GM19023 (cell line): Measurements from ENCODE around the gene NFAM1.

Experiments used
- ATAC-seq: cut with Tn5 transposase; IDR thresholded peaks from one replicate; pipeline ENCODE4 v1.9.1; 2021; ENCODE audit warnings: mild to moderate bottlenecking, moderate library complexity; ENCODE audit not compliant: unreplicated experiment

NFAM1 gene

DNA sequence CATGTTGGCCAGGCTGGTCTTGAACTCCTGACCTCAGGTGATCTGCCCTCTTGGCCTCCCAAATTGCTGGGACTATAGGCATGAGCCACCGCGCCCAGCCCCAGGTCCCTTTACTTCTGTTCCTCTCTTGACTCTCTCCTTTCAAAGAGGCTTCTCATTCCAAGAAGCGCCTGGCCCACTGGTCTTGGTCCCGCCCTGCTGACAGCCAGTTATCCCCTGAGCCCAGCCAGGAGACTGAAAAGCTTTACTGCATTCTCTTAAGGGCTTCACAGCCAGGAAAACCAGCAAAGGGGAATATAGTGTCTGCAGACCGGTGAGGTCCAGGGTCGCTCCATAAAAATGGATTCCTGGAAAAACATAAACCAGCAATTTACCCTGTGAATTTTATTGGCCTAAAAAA is 68.3 kb downstream of the NFAM1 start:
- no peak for ATAC-seq

DNA sequence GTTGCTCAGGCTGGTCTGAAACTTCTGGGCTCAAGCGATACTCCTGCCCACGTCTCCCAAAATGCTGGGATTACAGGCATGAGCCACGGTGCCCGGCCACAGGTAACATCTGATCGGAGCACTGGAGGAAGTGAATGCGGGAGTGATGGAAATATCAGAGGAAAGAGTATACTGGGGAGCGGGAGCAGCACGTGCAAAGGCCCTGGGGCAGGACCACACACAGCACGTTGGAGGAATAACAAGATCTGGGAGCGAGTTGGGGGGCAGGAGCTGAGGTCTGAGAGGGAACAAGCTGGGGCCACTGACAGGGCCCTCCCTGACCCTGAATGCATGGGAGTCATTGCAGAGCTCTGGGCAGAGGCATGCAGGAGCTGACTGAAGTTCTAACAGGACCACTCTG is 70.7 kb downstream of the NFAM1 start:
- no peak for ATAC-seq

DNA sequence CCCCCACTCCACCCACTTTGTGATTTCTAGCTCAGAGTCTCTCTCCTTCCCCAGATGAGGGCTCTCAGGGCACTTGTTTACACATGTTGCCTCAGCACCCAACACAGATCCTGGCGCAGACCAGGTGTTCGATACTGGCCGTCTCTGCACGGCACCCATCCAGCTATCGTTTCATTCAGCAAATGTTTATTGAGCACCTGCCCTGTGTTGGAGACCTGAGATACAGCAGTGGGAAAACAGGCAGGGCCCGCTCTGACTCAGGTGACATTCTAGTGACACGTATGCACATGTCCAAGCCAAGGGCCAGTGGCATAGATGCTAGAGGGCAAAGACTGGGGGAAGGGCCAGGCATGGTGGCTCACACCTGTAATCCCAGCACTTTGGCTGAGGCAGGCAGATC is 71.9 kb downstream of the NFAM1 start:
- ATAC-seq = no peak

DNA sequence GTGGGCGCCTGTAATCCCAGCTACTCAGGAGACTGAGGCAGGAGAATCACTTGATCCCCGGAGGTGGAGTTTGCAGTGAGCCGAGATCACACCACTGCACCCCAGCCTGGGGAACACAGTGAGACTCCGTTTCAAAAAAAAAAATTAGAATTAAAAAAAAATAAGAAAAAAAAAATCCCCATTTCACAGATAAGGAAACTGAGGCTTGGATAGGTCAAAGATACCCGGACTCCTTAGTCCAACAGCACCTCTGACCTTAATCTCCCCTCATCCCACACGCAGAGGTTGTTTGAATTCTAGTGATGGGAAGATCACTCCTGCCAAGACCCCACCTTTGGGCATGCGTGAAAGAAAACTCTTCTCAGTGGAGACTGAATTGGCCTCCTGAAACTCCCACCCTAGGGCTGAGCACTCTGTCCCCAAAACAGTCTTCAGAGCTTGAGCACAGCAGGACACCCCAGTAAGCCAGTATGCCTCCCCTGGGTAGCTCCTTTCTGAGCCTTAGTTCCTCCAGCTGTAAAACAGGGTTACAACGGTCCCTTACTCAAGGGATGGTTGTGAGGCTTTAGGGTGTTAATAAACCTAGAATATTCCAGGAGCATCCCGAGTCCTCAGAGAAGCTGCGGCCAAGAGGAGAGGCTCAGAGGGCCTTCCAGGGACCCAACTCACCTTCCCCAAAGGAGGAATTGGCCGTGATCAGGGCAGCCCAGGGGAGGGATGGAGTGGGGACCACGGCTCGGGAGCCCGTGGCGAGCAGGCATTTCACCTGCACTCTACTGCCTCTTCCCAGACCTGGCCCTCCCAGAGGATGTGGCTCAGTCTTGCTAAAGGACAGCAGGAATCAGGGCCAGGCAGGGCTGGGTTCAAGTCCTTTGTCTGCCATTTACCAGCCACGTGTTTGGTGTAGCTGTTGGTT is 73.3 kb downstream of the NFAM1 start:
- no peak for ATAC-seq

DNA sequence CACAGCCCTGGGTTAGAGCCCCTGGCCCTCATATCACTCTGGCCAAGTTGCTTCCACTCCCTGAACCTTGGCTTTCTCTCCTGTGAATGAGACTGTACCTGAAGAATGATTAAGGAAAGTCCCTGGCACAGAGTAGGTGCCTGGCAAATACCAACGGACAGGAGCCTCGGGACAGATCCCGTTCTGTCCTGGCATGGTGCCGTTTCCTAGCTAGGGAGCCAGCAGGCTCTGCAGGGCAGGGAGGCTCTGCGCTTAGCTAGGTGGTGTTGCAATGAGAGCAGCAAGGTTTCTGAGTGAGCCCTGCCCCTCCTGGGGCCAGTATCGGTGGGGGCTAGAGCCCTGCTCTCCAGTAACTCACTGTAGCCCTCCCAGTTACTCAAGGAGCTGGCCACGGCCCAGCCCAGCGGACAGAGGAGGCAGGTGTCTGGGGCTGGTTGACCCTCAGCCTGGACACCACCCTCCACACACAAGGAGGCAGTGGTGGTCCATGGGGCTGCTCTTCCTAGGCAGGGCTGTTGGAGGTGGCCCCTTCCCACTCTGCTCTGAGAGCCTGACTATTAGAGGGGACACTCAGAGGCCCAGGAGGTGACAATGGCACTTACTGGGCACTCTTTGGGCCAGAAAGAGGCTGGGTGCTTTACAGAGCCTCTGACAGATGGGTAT is 74.4 kb downstream of the NFAM1 start:
- no peak for ATAC-seq

DNA sequence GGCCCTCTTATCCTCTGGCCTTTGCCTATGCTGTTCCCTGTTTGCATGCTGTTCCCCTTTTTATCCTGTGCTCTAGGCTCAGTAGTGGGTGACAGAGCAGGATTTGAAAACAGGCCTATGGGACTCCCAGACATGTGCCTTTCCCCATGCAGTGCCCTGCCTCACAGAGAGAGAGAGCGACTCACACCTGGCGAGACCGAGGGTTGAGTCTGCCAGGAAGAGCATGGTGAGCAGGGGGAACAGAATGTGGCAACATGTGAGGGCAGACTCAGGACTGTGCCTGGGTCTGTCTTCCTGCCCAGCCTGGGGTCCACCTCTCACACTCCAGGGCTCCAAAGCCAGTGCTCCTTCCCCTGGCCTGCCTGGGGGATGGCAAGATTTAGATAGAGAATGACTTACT is 75.0 kb downstream of the NFAM1 start:
- no peak for ATAC-seq

DNA sequence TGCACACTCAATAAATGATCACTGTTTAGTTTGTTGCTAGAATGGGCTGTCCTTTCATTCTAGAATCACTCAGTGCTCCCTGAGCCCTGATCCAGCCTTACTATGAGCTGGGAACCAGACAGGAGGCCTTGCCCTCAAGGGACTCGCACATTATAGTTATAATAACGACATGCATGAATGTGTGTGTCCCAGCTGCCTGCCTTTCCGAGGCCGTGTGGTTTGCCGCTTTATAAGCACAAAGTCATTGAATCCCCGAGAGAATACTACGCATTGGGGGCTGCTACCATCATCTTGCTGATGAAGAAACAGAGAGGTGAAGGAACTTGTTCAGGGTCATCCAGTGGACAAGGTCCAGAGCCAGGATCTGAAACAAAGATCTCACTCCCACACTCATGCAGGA is 75.7 kb downstream of the NFAM1 start:
- no peak for ATAC-seq

DNA sequence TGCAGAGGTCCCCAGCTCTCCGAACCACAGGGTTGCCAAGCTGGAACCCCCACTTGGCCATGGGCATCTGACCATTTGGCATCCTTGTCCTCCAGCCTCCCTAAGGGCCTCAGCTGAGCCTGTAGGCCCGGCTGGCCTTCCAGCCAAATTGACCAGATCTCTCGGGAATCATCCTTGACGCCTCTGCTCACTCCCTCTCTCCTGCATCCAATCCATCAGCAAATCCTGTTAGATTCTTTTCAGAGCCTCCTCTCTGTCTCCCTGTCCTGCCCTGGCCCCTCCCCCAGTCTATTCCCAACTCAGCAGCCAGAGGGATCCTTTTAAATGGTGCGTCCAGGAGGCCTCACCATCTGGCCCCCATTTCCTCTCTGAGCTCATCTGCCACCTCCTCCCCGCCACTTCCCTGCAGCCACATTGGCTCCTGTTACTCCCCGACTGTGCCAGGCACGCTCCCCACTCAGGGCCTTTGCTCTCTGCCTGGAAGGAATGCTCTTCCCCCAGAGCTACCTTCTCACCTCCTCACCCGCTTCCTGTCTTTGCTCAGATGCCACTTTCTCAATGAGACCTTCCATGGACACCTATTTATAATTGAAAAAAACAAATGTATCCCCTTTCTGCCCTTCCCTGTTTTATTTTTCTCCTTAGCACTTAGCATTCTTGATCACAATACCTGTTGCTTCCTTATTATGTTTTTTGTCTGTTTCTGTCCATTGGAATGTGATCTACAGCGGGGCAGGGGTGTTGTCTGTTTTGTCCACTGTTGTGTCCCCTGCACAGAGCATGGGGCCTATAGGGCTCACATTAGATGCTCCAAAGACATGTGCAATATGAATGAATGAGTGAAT is 78.1 kb downstream of the NFAM1 start:
- ATAC-seq = no peak

DNA sequence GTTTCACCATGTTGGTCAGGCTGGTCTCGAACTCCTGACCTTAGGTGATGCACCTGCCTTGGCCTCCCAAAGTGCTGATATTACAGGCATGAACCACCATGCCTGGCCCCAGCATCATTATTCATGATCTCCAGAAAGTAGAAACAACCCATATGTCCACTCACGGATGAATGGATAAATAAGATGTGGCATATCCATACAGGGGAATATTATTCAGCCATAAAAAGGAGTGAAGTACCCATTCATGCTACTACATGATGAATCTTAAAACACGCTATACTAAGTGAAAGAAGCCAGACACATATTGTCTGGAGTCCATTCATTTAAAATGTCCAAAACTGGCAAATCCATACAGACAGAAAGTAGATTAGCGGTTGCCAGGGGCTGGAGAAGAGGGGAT is 81.8 kb downstream of the NFAM1 start:
- no peak for ATAC-seq

DNA sequence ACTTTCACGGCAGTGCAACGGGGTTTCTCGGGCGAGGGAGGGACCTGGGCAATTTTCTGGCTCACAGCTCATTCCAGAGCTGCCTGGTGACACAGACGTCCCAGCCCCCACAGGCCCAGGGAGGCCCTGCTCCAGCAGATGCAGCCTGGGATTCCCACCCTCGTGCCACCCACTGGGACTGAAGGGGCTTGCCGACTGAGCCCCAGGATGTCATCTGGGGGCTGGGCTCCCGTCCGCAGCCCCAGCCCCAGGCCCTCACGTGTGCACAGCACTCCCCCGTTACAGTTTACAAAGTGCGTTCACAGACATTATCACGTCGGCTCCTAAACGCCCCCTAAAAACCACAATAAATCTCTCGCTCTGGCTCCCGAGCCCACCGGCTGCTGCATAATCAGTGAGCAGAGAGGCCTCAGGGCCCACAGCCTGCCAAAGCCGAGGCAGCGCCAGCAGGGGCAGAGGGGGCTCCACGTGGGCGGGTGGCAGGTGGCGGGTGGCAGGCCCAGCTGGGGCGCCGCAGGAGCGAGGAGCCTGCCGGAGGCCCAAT is 84.8 kb downstream of the NFAM1 start:
- ATAC-seq = no peak

DNA sequence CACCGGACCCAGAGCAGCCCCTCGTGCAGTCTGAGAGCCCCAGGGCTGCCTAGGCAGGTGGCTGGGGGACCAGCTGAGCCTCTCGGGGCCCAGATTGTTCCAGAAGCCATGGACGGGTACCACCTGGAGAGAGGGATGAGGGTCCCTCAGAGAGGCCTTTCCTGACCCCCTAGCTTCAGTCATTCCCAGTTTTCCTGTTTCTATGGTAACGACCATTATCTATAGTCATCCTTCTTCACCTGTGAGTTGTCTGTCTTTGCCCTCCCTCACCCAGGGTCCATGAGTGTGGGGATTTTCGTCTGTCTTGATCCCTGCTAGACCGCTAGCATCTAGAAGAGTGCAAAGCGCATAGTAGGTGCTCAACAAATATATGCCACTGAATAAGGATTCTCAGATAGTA is 85.5 kb downstream of the NFAM1 start:
- ATAC-seq = no peak

DNA sequence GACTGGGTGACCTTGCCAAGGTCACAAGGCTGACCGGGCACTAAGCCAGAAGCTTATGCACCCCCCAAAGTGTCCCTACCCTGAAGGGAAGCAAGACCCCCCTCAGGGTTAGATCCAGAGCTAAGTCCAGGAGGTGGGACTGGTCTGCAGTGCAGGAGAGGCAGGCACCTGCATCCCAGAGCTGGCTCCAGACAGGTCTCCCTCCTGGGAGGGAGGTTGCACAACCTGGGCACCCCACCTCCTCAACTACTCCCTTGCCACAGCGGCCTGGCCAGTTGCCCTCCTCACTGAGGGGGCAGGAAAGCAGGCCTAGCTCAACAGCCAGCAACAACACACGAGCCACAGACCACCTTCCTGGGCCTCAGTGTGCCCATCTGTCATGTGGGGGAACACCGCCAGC is 86.7 kb downstream of the NFAM1 start:
- no peak for ATAC-seq

DNA sequence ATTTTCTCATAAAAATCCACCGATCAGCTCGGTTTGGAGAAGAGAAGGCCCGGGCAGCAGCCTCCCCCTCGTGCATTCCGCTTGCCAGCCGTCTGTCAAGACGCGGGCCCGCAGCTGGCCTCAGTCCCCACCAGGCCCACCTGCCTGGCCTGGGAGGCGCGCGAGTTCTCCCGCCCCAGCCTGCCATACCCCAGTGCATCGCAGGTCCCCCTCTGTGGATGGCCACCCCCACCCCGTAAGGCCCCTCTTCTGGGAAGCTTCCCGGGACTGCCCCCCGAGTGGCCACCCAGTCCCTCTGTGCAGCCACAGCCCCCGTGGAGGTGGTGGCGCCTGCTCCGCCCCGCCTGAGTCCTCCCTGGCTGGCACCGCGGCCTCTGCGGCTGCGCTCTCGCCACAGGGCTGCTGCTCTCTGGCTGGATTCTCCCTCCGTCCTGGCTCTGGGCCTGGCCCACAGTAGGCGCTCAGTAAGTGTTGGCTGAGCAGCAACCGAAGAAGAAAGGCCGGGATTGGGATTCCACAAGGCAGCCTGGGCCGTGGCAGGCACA is 87.8 kb downstream of the NFAM1 start:
- ATAC-seq = no peak

DNA sequence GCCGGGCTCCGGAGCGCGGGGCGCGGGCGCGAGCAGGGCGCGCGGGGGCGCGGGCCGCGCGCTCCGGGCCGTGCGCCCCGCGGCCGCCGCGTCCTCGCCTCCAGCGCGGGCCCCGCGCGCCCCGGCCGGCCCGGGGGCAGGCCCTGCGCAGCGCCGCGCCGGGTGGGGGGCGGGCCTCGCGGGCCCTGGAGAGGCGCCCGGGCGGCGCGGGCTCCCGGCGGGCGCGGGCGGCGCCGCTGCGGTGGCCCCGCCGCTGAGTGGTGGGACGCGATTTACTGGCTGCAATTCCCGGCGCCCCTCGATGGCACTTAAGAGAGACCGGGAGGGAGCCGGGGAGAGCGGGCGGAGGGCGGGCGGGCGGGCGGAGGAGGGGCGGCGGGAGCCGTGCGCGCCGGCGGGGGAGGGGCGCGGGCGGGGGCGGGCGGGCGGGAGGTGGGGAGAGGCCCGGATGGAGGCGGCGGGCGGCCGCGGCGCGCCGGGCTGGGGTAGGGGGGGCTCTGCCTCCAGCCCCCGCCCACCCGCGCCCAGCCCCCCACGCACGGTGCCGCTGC is 88.6 kb downstream of the NFAM1 start:
- no peak for ATAC-seq

DNA sequence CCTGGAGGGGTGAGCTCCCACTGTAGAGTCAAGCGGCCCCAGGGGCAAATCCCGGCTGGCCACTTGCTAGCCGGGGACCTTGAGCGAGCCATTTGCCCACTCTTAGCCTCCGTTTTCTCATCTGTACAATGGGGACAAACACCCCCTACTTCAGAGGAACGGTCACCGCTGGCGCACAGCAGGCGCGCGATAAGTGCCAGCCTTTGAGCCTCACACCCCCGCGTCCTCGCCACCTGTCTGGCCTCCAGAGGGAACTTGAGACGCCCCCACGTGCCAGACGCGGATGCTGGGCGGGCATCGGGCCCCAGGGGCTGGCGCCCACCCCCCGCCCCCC is 89.1 kb downstream of the NFAM1 start:
- ATAC-seq = no peak

DNA sequence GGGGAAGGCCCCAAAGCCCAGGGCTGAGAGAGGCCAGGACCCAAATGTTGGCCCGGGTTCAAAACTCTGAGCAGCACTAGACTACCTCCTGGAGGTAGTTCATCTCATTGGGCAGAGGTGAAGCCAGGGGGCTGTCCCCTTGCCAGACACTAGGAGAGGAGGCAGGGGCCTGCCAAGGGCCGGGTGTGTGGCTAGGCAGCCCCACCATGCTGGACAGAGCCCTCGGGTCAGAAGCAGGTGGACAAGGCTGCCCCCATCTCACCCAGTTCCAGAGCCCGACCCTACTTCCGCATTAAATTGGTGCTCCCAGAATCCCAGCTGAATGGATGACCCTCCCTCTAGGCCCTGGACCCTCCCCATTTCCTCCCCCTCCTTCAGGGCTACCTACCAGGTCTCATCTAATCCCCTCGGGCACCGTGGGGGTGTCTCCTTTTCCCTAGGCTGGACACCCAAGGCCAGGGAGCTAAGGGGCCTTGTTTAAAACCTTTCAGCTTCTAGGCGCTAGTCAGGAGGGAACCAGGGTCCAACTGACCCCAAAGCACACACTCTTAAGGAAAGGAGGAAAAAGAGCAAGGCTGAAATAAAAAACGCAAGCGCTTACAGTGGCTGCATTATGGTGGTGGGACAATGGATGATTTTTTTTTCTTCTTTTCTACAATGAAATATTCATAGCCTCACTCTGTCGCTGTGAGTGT is 89.6 kb downstream of the NFAM1 start:
- ATAC-seq = no peak

DNA sequence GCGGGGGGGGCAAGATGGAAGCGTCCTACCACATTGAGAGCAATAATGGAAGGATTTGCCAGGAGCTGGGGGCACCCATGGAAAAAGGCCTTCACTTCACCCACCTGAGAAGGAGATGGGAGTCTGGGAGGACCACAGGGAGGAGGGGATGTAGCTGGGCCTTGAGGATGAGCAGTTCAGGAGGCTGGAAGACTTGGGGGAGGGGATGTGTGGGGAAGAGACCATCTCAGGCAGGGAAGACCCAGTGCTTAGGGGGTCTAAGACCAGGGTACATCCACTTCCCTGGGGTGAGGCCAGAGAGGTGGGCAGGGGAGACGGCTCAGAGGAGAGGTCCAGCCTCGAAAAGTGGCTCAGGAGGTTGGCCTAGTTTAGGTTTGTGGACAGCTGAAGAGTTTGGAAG is 90.4 kb downstream of the NFAM1 start:
- no peak for ATAC-seq

DNA sequence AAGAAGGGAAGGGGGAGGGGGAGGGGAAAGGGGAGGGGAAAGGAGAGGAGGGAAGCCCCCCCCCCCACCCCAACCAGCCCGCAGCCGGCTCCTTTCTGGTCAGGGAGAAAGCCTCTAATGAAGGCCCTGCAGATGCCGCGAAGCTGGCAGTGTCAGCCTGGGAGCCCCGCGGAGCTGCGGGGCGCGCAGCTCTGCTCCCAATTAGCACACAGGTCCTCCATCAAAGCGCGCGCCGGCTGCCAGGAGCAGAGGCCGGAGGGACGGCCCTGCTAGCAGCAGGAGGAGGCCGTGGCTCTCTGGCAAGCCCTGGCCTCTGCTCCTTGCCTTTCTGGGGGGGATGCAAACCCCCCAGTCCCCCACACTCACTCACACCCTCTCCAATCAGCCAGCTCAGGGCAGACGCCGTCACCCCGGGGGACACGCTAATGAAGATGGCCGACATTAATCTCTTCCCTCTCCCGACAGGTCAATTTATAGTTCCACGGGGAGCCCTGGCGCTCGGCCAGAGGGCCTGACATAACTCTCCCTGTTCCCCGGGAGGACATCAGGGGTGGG is 91.3 kb downstream of the NFAM1 start:
- ATAC-seq = no peak

DNA sequence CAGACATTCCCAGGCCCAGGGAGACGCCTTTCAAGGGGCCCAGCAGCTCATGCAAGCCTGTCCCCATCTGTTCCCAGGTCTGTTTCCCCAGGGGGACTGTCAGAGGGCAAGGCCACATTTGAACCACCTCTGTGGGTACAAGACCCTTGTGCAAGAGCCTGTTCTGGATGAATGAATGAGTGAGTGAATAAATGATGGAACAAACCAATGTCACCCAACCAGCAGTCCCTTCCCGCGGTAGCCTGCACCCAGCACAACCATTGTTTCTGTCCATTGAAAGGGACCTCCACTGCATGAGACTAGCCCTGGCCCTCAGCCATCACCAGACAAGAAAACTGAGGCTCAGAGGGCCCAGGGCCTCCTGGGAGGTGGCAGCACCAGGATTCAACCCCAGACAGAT is 92.1 kb downstream of the NFAM1 start:
- no peak for ATAC-seq

DNA sequence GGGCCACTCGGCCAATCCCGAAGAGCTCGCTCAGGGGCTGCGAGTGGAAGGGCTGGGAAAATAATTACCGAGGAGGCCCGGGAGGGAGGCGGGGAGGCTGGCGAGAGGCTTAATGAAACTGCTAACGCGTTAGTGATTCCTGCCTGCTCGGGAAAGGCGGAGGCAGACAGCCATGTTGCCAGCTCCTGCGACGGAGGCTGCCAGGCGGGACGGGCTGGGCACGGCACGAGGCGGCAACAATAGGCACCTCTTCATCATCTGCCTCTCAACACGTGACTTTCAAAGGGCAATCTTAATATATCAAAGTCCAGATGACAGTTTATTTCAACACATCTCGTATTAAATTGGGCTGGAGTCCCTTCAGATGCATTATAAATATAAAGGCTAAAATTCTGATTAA is 93.7 kb downstream of the NFAM1 start:
- no peak for ATAC-seq
